T-helper 2 cell (primary cell): Measurements from ENCODE around the gene EFNA1.
"Not testable (repeated sequence)": the region's sequence is repeated elsewhere in the genome, so short reads cannot be mapped to it uniquely, and the experiment has no call there.

Experiments used
- DNase-seq, 5 experiments: peaks; one replicate each; pipeline versions ENCODE4 v3.0.0 to v3.0.0-alpha.2; 2012 to 2022

The EFNA1 gene

DNA sequence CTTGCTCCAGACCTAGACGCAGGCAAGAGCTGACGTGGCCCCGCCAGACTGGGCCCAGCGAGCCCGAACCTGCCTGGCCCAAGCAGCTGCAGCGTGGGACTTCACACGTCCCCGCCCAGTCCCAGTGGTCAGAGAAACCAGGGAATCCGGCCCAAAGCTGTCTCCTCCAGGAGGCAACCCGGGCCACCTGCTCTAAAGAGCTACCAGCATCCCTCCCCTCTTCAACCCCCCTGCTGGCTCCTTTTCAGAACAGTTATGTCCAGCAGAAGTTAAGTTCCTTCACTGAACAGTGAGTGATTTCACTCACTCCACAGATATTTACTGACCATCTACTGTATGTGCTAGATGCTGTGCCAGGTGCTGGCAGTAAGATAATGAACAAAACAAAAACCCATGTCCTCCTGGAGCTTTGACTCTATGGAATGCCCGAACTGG is 2.1 kb upstream of the EFNA1 start:
- DNase-seq, result no peak

DNA sequence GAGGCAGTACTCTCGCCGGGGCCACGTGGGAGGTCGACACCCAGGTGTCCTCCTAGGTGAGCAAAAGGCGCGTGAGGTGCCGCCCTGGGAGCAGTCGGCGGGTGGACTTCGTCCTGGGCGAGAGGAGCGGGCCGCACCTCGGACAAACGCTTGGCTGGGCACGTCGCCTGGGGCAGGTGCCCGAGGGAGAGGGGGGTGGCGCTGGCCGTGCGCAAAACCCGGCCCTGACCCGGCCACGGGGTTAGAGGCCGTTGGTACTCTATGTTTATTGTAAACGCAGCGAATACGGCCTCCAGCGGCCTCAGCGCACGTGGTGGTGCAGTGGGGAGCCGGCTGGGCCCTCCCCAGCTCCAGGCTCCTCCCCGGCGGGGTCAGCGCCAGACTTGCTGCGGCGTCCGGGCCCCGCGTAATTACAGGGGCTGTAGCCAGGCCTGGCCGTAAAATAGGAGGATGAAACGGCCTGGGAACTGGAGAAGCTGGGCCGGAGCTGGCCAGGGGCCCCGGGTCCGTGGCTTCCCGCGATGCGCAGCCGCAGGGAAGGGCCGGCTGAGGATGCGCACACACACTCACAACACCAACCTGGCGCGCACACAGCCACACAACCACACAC is 1.6 kb upstream of the EFNA1 start:
- DNase-seq, result no peak

DNA sequence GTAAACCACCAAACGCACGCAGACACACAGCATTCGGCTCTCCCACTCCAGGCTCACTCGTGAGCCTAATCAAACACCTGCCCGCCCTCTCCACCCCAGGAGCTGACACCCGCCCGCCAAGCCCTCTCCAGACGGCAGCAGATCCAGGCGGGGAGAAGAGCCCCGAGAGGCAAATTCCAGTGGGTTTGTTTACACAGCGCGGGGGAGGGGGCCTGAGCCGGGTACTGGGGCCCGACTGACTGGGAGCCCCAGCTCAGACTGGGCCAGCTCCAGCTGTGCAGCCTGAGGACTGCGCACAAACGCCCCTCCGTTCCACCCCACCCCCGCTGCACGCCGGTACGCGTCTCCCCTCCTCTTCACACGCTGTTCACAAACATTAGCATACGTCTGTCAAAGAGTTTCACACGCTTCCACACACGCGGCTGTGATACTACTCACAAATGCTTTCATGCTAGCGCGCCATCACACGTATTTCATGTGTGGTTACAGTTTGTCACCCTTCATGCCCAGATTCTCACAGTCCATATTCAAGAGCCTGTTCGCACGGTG is 1.0 kb upstream of the EFNA1 start:
- peak in 2 of 5 experiments; percentile 17 to 77 for DNase-seq

DNA sequence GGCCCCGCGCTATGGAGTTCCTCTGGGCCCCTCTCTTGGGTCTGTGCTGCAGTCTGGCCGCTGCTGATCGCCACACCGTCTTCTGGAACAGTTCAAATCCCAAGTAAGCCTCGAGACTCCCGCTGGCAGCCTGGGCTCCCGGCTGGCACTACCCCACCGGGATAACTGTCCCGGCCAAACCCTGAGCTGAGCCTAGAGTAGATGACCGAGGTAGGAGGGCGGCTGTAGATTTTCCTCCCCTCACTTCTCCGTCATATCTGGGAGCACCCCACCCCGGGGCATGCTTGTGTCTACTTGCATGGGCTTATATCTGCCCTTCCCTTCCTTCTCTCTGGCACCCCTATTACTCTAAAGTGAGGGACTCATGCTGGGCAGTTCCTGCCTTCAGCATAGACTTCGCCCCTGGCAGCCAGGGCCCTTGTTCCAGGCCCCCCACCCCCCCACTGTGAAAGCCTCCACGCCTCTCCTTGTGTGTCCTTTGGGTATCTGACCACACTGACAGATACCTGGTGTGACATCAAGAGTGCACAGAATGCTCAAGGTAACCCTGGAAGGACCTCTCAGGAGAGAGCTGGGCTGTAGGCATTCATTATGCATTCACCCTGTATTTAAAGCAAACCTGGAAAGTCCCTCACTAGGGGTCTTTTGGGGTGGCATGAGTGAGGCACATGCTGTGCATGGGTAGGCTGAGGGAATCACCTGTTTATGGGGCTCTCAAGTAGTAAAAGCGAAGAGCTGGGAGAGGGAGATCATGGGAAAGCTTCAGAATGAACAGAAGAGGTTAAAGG is 485 bp downstream of the EFNA1 start:
- DNase-seq, result no peak

DNA sequence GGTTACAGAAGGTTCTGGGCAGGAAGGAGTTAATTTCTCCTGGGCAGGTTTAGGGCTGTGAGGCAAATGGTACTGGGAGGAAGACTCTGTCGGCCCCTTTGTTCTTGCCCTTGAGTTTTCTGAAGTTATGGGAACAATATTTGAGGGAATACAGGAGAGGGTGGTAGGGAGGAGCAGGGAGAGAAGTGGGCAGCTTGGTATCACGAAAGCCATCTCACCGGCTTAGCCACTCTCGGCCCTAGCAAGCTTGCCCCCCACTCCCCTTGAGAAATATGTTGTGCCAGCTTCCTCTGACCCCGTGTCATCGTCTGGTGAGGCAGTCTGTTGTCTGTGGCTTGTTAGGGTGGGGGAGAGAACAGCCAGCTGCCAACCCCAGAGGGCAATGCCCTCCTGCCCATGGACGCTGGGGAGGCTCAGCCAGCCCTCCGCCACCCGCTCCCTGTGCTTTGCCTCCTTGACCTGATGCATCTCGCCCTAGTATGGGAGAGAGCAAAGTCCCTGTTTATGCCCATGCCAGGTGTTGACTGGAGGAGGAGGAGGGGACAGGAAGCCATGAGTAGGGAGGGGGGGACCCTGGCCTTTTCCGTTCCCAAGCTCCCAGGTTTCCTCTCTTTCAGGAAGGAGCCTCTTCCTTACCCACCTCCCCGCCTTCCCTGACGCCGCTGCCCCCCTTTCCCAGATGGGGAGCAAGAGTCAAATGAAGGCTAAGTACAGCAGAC is 1.2 kb downstream of the EFNA1 start:
- DNase-seq, result no peak

DNA sequence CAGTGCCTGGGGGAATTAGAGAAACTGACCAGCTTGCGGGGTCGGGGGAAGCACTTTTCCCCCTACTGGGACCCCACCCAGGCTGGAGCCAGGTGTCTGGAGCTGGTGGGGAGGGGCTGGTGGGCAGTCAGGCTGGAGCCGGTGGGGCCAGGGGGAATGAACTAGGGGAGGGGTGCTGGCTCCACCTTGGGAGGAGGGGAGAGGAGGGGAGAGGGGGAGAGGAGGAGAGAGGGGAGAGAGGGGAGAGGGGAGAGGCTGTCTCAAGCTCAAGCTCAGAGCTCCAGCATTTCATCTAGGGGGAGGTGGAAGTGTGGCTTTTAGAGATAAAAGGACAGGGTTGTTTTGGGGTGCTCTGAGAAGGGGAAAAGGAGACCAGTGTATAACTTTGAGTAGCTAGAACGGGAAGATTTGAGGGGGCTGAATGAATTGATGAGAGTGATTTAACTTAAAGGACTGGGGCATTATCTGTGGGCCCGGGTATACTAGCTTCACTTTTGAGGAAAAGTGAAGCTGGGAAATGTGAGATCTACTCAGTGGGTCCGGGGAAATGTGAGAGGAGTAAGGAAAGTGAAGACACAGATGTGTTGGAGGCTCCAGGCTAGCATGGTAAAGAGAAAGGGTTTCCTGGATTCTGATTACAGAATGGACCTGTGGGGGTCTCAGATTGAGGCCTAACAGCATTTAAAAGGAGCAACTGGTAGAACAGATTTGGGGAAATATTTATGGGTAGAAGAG is 2.8 kb downstream of the EFNA1 start:
- no peak for DNase-seq

DNA sequence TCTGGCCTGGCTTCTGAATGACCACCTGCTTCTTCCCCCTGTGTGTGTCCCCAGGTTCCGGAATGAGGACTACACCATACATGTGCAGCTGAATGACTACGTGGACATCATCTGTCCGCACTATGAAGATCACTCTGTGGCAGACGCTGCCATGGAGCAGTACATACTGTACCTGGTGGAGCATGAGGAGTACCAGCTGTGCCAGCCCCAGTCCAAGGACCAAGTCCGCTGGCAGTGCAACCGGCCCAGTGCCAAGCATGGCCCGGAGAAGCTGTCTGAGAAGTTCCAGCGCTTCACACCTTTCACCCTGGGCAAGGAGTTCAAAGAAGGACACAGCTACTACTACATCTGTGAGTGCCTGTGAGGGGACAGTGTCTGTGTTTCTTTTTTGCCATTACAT is 3.6 kb downstream of the EFNA1 start:
- DNase-seq, result no peak

GRCh38 chr1:155131856-155132255 is 4.2 kb downstream of the EFNA1 start:
- DNase-seq, result no peak

- DNase-seq, result no peak
Measured at GRCh38 chr1:155133799-155134281, 6.2 kb downstream of the EFNA1 start.

DNA sequence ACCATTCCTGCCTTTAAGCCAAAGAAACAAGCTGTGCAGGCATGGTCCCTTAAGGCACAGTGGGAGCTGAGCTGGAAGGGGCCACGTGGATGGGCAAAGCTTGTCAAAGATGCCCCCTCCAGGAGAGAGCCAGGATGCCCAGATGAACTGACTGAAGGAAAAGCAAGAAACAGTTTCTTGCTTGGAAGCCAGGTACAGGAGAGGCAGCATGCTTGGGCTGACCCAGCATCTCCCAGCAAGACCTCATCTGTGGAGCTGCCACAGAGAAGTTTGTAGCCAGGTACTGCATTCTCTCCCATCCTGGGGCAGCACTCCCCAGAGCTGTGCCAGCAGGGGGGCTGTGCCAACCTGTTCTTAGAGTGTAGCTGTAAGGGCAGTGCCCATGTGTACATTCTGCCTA is 6.6 kb downstream of the EFNA1 start:
- DNase-seq, result no peak

DNA sequence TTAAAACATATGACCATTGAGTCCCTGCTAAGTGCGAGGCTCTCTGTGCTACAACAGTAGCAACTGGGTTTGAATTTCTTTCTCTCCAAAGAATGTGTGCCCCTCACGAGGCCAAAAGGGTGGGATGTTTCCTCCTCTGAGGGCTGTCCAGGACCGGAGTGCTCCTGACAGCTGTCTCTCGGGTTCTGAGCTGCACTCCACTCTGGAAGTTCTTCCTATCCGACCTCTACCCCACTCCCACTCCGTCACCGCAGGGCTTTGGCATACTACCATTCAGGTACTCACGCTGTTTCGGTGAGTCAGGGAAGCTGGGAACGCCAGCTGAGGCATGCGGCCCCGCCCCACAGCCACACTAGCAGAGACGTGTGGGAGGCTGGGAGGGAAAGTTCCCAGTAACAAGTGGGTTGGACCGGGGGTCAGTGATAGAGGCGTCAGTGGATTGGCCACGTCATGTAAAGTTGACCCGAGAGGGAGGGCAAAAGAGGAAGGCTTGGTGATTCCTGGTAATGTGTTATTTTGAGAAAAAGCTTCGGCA is 7.3 kb downstream of the EFNA1 start:
- DNase-seq, result peak in 2 of 5 experiments; percentile 16 to 70

GRCh38 chr1:155135415-155136028 is 7.8 kb downstream of the EFNA1 start, which contains the start of gene SLC50A1:
Gene SLC50A1 (plus strand): TSS chr1:155135852. CDS start chr1:155135912, 60 bp downstream.
- peak; percentile 86 to 94 (median 89) for DNase-seq

DNA sequence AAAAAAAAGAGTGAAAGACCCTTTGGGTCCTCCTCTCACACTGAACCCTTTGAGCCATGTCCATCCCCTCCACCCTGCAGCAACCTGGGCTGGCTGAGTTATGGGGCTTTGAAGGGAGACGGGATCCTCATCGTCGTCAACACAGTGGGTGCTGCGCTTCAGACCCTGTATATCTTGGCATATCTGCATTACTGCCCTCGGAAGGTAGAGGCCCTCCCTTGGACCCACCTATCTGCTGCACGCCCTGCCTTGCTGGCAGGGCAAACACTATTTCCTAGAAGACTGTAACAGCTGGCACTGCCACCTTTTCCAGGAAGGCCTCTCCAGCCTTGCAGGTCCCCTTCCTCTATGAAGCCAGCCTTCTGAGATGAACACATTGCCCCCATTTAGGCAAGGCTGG is 9.1 kb downstream of the EFNA1 start:
- DNase-seq, result peak in 1 of 5 experiments; percentile 54

- no peak for DNase-seq
Measured at GRCh38 chr1:155137154-155137949, 9.7 kb downstream of the EFNA1 start.

GRCh38 chr1:155139895-155140629 is 12.4 kb downstream of the EFNA1 start, which contains the start of gene DPM3:
Gene DPM3 (minus strand): TSS chr1:155140531. CDS start chr1:155140240, 291 bp downstream.
- DNase-seq, result peak; percentile 71 to 91 (median 85)

GRCh38 chr1:155140630-155140953 is 12.9 kb downstream of the EFNA1 start:
- DNase-seq, result no peak

DNA sequence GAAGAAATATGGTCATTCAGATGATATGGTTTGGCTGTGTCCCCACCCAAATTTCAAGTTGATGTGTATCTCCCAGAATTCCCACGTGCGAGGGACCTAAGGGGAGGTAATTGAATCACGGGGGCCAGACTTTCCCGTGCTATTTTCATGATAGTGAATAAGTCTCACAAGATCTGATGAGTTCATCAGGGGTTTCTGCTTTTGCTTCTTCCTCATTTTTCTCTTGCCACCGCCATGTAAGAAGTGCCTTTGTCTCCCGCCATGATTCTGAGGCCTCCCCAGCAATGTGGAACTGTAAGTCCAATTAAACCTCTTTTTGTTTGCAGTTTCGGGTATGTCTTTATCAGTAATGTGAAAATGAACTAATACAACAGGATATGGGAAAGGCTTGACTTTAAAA is 14.1 kb downstream of the EFNA1 start:
- no peak for DNase-seq

DNA sequence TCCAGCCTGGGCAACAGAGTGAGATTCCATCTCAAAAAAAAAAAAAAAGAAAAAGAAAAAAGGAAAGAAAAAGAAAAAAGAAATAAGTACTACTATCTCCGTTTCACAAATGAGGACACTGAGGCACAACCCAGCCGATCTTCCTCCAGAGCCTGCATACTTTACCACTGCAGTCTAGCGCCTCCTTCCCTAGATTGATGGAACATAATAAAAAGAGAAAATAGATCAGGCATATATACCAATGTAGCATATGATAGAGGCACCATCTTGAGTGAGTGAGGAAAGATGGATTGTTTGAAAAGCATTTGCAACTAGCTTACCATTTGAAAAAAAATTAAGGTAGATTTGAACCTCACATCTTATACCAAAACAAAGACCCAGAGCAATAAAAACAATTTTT is 17.8 kb downstream of the EFNA1 start:
- DNase-seq, result no peak

GRCh38 chr1:155155996-155156643 is 28.4 kb downstream of the EFNA1 start:
- not testable (repeated sequence) for DNase-seq
